Esophagus muscularis mucosa (tissue), 4 donors: Measurements from ENCODE around the gene SEC14L1.

Experiments
- EP300 ChIP-seq: sonication (generic); formaldehyde crosslinking; IDR thresholded peaks from one replicate; pipeline ENCODE4 v1.6.1; 2017; ENCODE audit warnings: antibody characterized with exemption
- POLR2A ChIP-seq: fragments of 450-650 bp; IDR thresholded peaks from one replicate; pipeline ENCODE4 v1.6.1; 2017; ENCODE audit warnings: antibody characterized with exemption, moderate library complexity, mild to moderate bottlenecking, low read depth
- POLR2AphosphoS5 ChIP-seq, 2 donors: sonication (generic); formaldehyde crosslinking; IDR thresholded peaks; one replicate each; pipeline ENCODE4 v1.6.1; 2017; ENCODE audit warnings: antibody characterized with exemption in 2 of 2
- TF ChIP-seq, protein P1 (sequence below), 3 experiments: fragments of 200-600 bp in 2 of 3; fragments of 450-650 bp in 1 of 3; sonication (generic) in 2 of 3; IDR thresholded peaks; one replicate each; pipeline ENCODE4 v1.5.1; 2017 to 2019; ENCODE audit warnings: antibody characterized with exemption in 3 of 3, mild to moderate bottlenecking in 2 of 3, moderate library complexity in 1 of 3

DNA sequence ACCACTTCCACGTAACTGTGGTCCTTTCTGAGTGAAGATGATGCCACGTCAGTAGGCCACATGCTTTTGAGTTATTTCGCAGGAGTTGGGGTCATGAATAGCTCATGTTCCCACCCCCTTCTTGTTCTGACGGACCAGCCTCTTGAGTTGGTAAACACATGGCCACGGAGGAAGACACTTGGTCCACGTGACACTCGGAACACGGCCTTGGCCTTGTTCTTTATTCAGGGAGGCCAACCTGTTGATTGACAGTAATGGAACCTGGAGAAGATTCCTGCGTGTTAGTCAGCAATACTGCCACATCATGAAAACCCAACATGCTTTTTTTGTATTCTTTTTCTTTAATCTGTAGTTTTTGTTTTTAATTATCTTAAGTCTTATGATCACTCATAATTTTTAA is 56.3 kb downstream of the SEC14L1 start:
- TF ChIP-seq, protein P1, sequence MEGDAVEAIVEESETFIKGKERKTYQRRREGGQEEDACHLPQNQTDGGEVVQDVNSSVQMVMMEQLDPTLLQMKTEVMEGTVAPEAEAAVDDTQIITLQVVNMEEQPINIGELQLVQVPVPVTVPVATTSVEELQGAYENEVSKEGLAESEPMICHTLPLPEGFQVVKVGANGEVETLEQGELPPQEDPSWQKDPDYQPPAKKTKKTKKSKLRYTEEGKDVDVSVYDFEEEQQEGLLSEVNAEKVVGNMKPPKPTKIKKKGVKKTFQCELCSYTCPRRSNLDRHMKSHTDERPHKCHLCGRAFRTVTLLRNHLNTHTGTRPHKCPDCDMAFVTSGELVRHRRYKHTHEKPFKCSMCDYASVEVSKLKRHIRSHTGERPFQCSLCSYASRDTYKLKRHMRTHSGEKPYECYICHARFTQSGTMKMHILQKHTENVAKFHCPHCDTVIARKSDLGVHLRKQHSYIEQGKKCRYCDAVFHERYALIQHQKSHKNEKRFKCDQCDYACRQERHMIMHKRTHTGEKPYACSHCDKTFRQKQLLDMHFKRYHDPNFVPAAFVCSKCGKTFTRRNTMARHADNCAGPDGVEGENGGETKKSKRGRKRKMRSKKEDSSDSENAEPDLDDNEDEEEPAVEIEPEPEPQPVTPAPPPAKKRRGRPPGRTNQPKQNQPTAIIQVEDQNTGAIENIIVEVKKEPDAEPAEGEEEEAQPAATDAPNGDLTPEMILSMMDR (IDR thresholded peaks at IDR 0.05): no peak
- TF ChIP-seq POLR2A: no peak
- no peak for TF ChIP-seq POLR2AphosphoS5 (IDR thresholded peaks at IDR 0.05)
- TF ChIP-seq EP300: no peak
